Osteoblast (primary cell): ENCODE results near the gene ADAM10. TPM values are rescaled to one million over a fixed set of nuclear protein-coding genes. Genes with fewer than 3 reads are reported as not detected.

Source experiments
- DNase-seq: peaks from one replicate; pipeline ENCODE4 v3.0.0; 2011; ENCODE audit warnings: low spot score, mixed read lengths; ENCODE audit not compliant: insufficient read length; ENCODE audit errors: missing footprints
- H2AFZ ChIP-seq: 2 replicates; pipeline ENCODE4 v1.6.0; 2011; ENCODE audit warnings: mild to moderate bottlenecking, low read length
- H3K27ac ChIP-seq: 2 replicates; pipeline ENCODE4 v1.5.1; 2011; ENCODE audit warnings: mild to moderate bottlenecking, low read depth, low read length, moderate library complexity
- H3K27me3 ChIP-seq: 2 replicates; pipeline ENCODE4 v1.6.0; 2012; ENCODE audit warnings: mild to moderate bottlenecking, control low read depth, inconsistent platforms, low read length, moderate library complexity; ENCODE audit not compliant: insufficient read depth
- H3K36me3 ChIP-seq: 2 replicates; pipeline ENCODE4 v1.5.1; 2011; ENCODE audit warnings: mild to moderate bottlenecking, low read length, control low read depth, moderate library complexity; ENCODE audit not compliant: insufficient read depth
- H3K4me1 ChIP-seq: 2 replicates; pipeline ENCODE4 v1.5.1; 2011; ENCODE audit warnings: mild to moderate bottlenecking, low read length, control low read depth, moderate library complexity; ENCODE audit not compliant: insufficient read depth
- H3K4me2 ChIP-seq: 2 replicates; pipeline ENCODE4 v1.6.0; 2011; ENCODE audit warnings: mild to moderate bottlenecking, low read length; ENCODE audit not compliant: insufficient read depth
- H3K4me3 ChIP-seq: fragments of 200-600 bp; sonication (generic); 3 replicates; pipeline ENCODE4 v1.5.1; 2012; ENCODE audit warnings: mild to moderate bottlenecking, low read length, inconsistent platforms; ENCODE audit not compliant: insufficient read depth
- H3K79me2 ChIP-seq: 2 replicates; pipeline ENCODE4 v1.6.0; 2012; ENCODE audit warnings: mild to moderate bottlenecking, low read length, control low read depth, inconsistent platforms; ENCODE audit not compliant: insufficient read depth
- H3K9me3 ChIP-seq: 2 replicates; pipeline ENCODE4 v1.5.1; 2011; ENCODE audit warnings: low read depth, low read length, control low read depth
- H4K20me1 ChIP-seq: 2 replicates; pipeline ENCODE4 v1.6.0; 2012; ENCODE audit warnings: mild to moderate bottlenecking, low read length, control low read depth; ENCODE audit not compliant: insufficient read depth
- CTCF ChIP-seq: IDR thresholded peaks from 2 replicates; pipeline ENCODE4 v1.5.1; 2011; ENCODE audit warnings: mild to moderate bottlenecking, low read depth, low read length, moderate library complexity; ENCODE audit errors: extremely low read depth
- total RNA-seq: library from RNA; depleted of rRNA; stranded (reverse); fragments of >200 nt; gene quantifications from 2 replicates; pipeline ENCODE4 v1.2.3, GENCODE V29; 2012

Gene ADAM10
- total RNA-seq, 1 donor = 122 TPM

GRCh38 chr15:58611731-58612676 is 137.5 kb downstream of the ADAM10 start:
- no peak overlapping the region for H2AFZ ChIP-seq
- peaks cover 3% of the 10 kb centered on the region for H3K9me3 ChIP-seq
- peaks cover 5% of the 10 kb centered on the region for H3K36me3 ChIP-seq
- no peak overlapping the region for H3K27ac ChIP-seq
- TF ChIP-seq CTCF = no peak
- H3K4me3 ChIP-seq = no peak overlapping the region
- peak; percentile 3 for DNase-seq
- H3K4me2 ChIP-seq = no peak overlapping the region
- peaks cover 10% of the 10 kb centered on the region for H3K79me2 ChIP-seq
- H3K4me1 ChIP-seq = peaks cover 7% of the 10 kb centered on the region
- no peaks in the 10 kb centered on the region for H3K27me3 ChIP-seq
- H4K20me1 ChIP-seq = no peaks in the 10 kb centered on the region

- Histone ChIP-seq H3K4me3 (no peak overlapping the region), H2AFZ (no peak overlapping the region), H3K27ac (no peak overlapping the region), H4K20me1 (no peaks in the 10 kb centered on the region), H3K4me1 (peaks cover 7% of the 10 kb centered on the region), H3K9me3 (no peaks in the 10 kb centered on the region), H3K4me2 (no peak overlapping the region), H3K79me2 (peaks cover 10% of the 10 kb centered on the region), H3K27me3 (no peaks in the 10 kb centered on the region), H3K36me3 (no peaks in the 10 kb centered on the region)
- DNase-seq = no peak
- no peak for TF ChIP-seq CTCF
These were observed 140.8 kb downstream of the ADAM10 start for GRCh38 chr15:58608711-58609110.

- H3K79me2 ChIP-seq = peaks cover 10% of the 10 kb centered on the region
- no peak overlapping the region for H2AFZ ChIP-seq
- no peak overlapping the region for H3K4me3 ChIP-seq
- H3K36me3 ChIP-seq = no peaks in the 10 kb centered on the region
- no peak for TF ChIP-seq CTCF
- no peaks in the 10 kb centered on the region for H4K20me1 ChIP-seq
- no peak overlapping the region for H3K27ac ChIP-seq
- no peak for DNase-seq
- peaks cover 7% of the 10 kb centered on the region for H3K4me1 ChIP-seq
- H3K4me2 ChIP-seq = peak overlapping the region; percentile 22
- H3K27me3 ChIP-seq = no peaks in the 10 kb centered on the region
- H3K9me3 ChIP-seq = no peaks in the 10 kb centered on the region
These were observed 141.3 kb downstream of the ADAM10 start for GRCh38 chr15:58608129-58608590.

- Histone ChIP-seq H3K27ac (no peak overlapping the region), H3K4me3 (no peak overlapping the region), H3K79me2 (no peaks in the 10 kb centered on the region), H3K4me1 (peaks cover 7% of the 10 kb centered on the region), H3K27me3 (no peaks in the 10 kb centered on the region), H2AFZ (no peak overlapping the region), H3K36me3 (no peaks in the 10 kb centered on the region), H3K4me2 (no peak overlapping the region), H3K9me3 (no peaks in the 10 kb centered on the region), H4K20me1 (no peaks in the 10 kb centered on the region)
- TF ChIP-seq CTCF = no peak
- DNase-seq = no peak
These were observed 142.9 kb downstream of the ADAM10 start for GRCh38 chr15:58606577-58607080.
